SK-N-MC (cell line): ENCODE results near the gene ANKRD40CL.
A peak's percentile ranks its signal among the peaks of the same experiment; 100 is the strongest.

Experiments used
- DNase-seq: peaks from one replicate; pipeline ENCODE4 v3.0.0-alpha.2; 2011; ENCODE audit warnings: low read depth, low spot score
- H3K27ac ChIP-seq: fragments of 200-600 bp; sonication (generic); 2 replicates; pipeline ENCODE4 v1.5.1; 2016; ENCODE audit warnings: mixed run types
- H3K36me3 ChIP-seq: fragments of 200-600 bp; sonication (generic); 2 replicates; pipeline ENCODE4 v1.6.1; 2017; ENCODE audit warnings: antibody characterized with exemption, low read length, mixed read lengths; ENCODE audit not compliant: insufficient read depth
- H3K4me3 ChIP-seq: fragments of 200-600 bp; sonication (generic); 2 replicates; pipeline ENCODE4 v1.5.1; 2016
- H3K9ac ChIP-seq: fragments of 200-600 bp; sonication (generic); 2 replicates; pipeline ENCODE4 v1.8.0; 2017; ENCODE audit warnings: mixed run types, mixed read lengths; ENCODE audit not compliant: insufficient read length
- H3K9me3 ChIP-seq: fragments of 200-600 bp; sonication (generic); 2 replicates; pipeline ENCODE4 v1.6.1; 2017; ENCODE audit warnings: low read depth, mild to moderate bottlenecking, antibody characterized with exemption, low read length, moderate library complexity, mixed read lengths
- EZH2 ChIP-seq: fragments of 200-600 bp; sonication (generic); IDR thresholded peaks from one replicate; pipeline ENCODE4 v1.6.1; 2017; ENCODE audit warnings: antibody characterized with exemption
- FOXP2 ChIP-seq: optimal IDR thresholded peaks from 2 replicates; pipeline ENCODE3; 2011; ENCODE audit warnings: mild to moderate bottlenecking, moderate library complexity; ENCODE audit not compliant: insufficient read depth; ENCODE audit errors: extremely low read length, control extremely low read depth
- POLR2AphosphoS5 ChIP-seq: IDR thresholded peaks from 2 replicates; pipeline ENCODE4 v1.6.1; 2012; ENCODE audit warnings: mild to moderate bottlenecking, low read depth, low read length, borderline replicate concordance

Gene ANKRD40CL

GRCh38 chr17:50794361-50794760, 27.0 kb upstream of the ANKRD40CL start:
- H3K36me3 ChIP-seq, result no peaks in the 10 kb centered on the region
- H3K9me3 ChIP-seq, result no peaks in the 10 kb centered on the region
- no peak for DNase-seq
- no peak overlapping the region for H3K9ac ChIP-seq
- H3K27ac ChIP-seq, result no peak overlapping the region
- H3K4me3 ChIP-seq, result no peak overlapping the region
- TF ChIP-seq EZH2 (no peak), POLR2AphosphoS5 (no peak; the same call in 1 of the 2 replicates), FOXP2 (no peak)

GRCh38 chr17:50793007-50793406, 25.7 kb upstream of the ANKRD40CL start:
- no peak overlapping the region for H3K4me3 ChIP-seq
- DNase-seq, result no peak
- no peaks in the 10 kb centered on the region for H3K36me3 ChIP-seq

GRCh38 chr17:50792132-50792531, 24.8 kb upstream of the ANKRD40CL start:
- no peak for DNase-seq
- Histone ChIP-seq H3K4me3 (no peak overlapping the region), H3K36me3 (no peaks in the 10 kb centered on the region), H3K27ac (no peak overlapping the region), H3K9me3 (no peaks in the 10 kb centered on the region), H3K9ac (no peak overlapping the region)
- TF ChIP-seq FOXP2 (no peak), POLR2AphosphoS5 (no peak), EZH2 (no peak)

More at GRCh38 chr17:50793007-50793406, 25.7 kb upstream of the ANKRD40CL start:
- Histone ChIP-seq H3K27ac (no peak overlapping the region), H3K9me3 (no peaks in the 10 kb centered on the region), H3K9ac (no peak overlapping the region)
- no peak for TF ChIP-seq POLR2AphosphoS5

- DNase-seq, result no peak
- H3K27ac ChIP-seq, result no peak overlapping the region
- no peak overlapping the region for H3K9ac ChIP-seq
- H3K36me3 ChIP-seq, result no peaks in the 10 kb centered on the region
- no peaks in the 10 kb centered on the region for H3K9me3 ChIP-seq
- TF ChIP-seq EZH2, result no peak
- no peak for TF ChIP-seq FOXP2
- TF ChIP-seq POLR2AphosphoS5, result no peak
- no peak overlapping the region for H3K4me3 ChIP-seq
Measured at GRCh38 chr17:50790618-50791017, 23.3 kb upstream of the ANKRD40CL start.

- Histone ChIP-seq H3K9ac (no peak overlapping the region), H3K9me3 (no peaks in the 10 kb centered on the region), H3K36me3 (no peaks in the 10 kb centered on the region), H3K4me3 (no peak overlapping the region), H3K27ac (no peak overlapping the region)
- DNase-seq, result no peak
- no peak for TF ChIP-seq EZH2
- no peak for TF ChIP-seq FOXP2
- TF ChIP-seq POLR2AphosphoS5, result no peak
Measured at GRCh38 chr17:50787106-50787505, 19.8 kb upstream of the ANKRD40CL start.

- no peak for DNase-seq
- Histone ChIP-seq H3K9ac (no peak overlapping the region), H3K27ac (no peak overlapping the region), H3K9me3 (no peaks in the 10 kb centered on the region), H3K4me3 (no peak overlapping the region), H3K36me3 (no peaks in the 10 kb centered on the region)
- TF ChIP-seq POLR2AphosphoS5 (no peak), FOXP2 (no peak), EZH2 (no peak)
Measured at GRCh38 chr17:50785946-50786570, 18.7 kb upstream of the ANKRD40CL start.

- TF ChIP-seq EZH2 (no peak), POLR2AphosphoS5 (no peak), FOXP2 (no peak)
- Histone ChIP-seq H3K9me3 (no peaks in the 10 kb centered on the region), H3K9ac (no peak overlapping the region), H3K4me3 (no peak overlapping the region), H3K27ac (no peak overlapping the region), H3K36me3 (no peaks in the 10 kb centered on the region)
- DNase-seq, result no peak
Measured at GRCh38 chr17:50785126-50785525, 17.8 kb upstream of the ANKRD40CL start.

- Histone ChIP-seq H3K27ac (no peak overlapping the region), H3K9ac (no peak overlapping the region), H3K4me3 (no peak overlapping the region), H3K36me3 (no peaks in the 10 kb centered on the region), H3K9me3 (no peaks in the 10 kb centered on the region)
- DNase-seq, result no peak
- no peak for TF ChIP-seq POLR2AphosphoS5
- no peak for TF ChIP-seq EZH2
- no peak for TF ChIP-seq FOXP2
Measured at GRCh38 chr17:50783905-50784304, 16.6 kb upstream of the ANKRD40CL start.

GRCh38 chr17:50783193-50783660, 15.9 kb upstream of the ANKRD40CL start:
- H3K27ac ChIP-seq, result no peak overlapping the region
- peak; percentile 45 for DNase-seq
- H3K36me3 ChIP-seq, result no peaks in the 10 kb centered on the region
- no peak overlapping the region for H3K9ac ChIP-seq
- no peaks in the 10 kb centered on the region for H3K9me3 ChIP-seq
- TF ChIP-seq POLR2AphosphoS5 (no peak), FOXP2 (no peak), EZH2 (no peak)
- H3K4me3 ChIP-seq, result no peak overlapping the region
